GM23338 (cell line): ENCODE results near the gene CCDC124. TPM values are rescaled to one million over a fixed set of nuclear protein-coding genes. Genes with fewer than 3 reads are reported as not detected.

Experiments used
- ATAC-seq: fragments of 200-7000 bp; cut with Tn5 transposase; 3 replicates; pipeline ENCODE4 v1.9.1; 2020
- DNase-seq: peaks from one replicate; pipeline ENCODE4 v3.0.0-alpha.2; 2015; ENCODE audit warnings: low spot score
- H2AFZ ChIP-seq: fragments of 200-600 bp; sonication (generic); 2 replicates; pipeline ENCODE4 v1.8.0; 2016; ENCODE audit warnings: antibody characterized with exemption, mild to moderate bottlenecking, moderate library complexity
- H3F3A ChIP-seq: fragments of 200-600 bp; sonication (generic); replicated peaks from 2 replicates; pipeline ENCODE4 v1.8.0; 2017; ENCODE audit warnings: antibody characterized with exemption, mixed run types, low read depth
- H3K27ac ChIP-seq: fragments of 200-600 bp; sonication (generic); 2 replicates; pipeline ENCODE4 v1.6.1; 2016; ENCODE audit warnings: low read depth
- H3K27me3 ChIP-seq: fragments of 200-600 bp; sonication (generic); 2 replicates; pipeline ENCODE4 v1.8.0; 2016; ENCODE audit warnings: mild to moderate bottlenecking, mixed run types, moderate library complexity; ENCODE audit not compliant: insufficient read depth
- H3K36me3 ChIP-seq: fragments of 200-600 bp; sonication (generic); 2 replicates; pipeline ENCODE4 v1.8.0; 2016; ENCODE audit warnings: mild to moderate bottlenecking; ENCODE audit not compliant: insufficient read depth
- H3K4me1 ChIP-seq: fragments of 200-600 bp; sonication (generic); 2 replicates; pipeline ENCODE4 v1.8.0; 2016; ENCODE audit warnings: mild to moderate bottlenecking, moderate library complexity; ENCODE audit not compliant: insufficient read depth
- H3K4me2 ChIP-seq: fragments of 200-600 bp; sonication (generic); 2 replicates; pipeline ENCODE4 v1.7.1; 2017; ENCODE audit warnings: mixed run types
- H3K4me3 ChIP-seq: fragments of 200-600 bp; sonication (generic); 2 replicates; pipeline ENCODE4 v1.6.1; 2016; ENCODE audit warnings: mixed run types
- H3K79me2 ChIP-seq: fragments of 200-600 bp; sonication (generic); replicated peaks from 2 replicates; pipeline ENCODE4 v1.8.0; 2017; ENCODE audit warnings: mild to moderate bottlenecking; ENCODE audit not compliant: insufficient read depth
- H3K9me2 ChIP-seq: fragments of 200-600 bp; sonication (generic); 2 replicates; pipeline ENCODE4 v1.8.0; 2017; ENCODE audit not compliant: insufficient read depth
- H4K20me1 ChIP-seq: fragments of 200-600 bp; sonication (generic); replicated peaks from 2 replicates; pipeline ENCODE4 v1.8.0; 2017; ENCODE audit warnings: mild to moderate bottlenecking; ENCODE audit not compliant: insufficient read depth
- H3K27ac Mint-ChIP-seq: 2 replicates; pipeline ENCODE4 v1.8.0; 2020; ENCODE audit warnings: inconsistent platforms, mild to moderate bottlenecking, moderate library complexity, mixed read lengths
- H3K27me3 Mint-ChIP-seq: 3 replicates; pipeline ENCODE4 v1.8.0; 2022; ENCODE audit warnings: low read depth, mild to moderate bottlenecking, moderate library complexity, mixed read lengths, inconsistent platforms; ENCODE audit not compliant: insufficient read depth, poor library complexity
- H3K36me3 Mint-ChIP-seq: 3 replicates; pipeline ENCODE4 v1.8.0; 2021; ENCODE audit warnings: low read depth, mild to moderate bottlenecking, inconsistent platforms, moderate library complexity, mixed read lengths
- H3K4me1 Mint-ChIP-seq: 3 replicates; pipeline ENCODE4 v1.8.0; 2020; ENCODE audit warnings: mild to moderate bottlenecking, inconsistent platforms, mixed read lengths
- H3K4me3 Mint-ChIP-seq: 3 replicates; pipeline ENCODE4 v1.8.0; 2021; ENCODE audit warnings: moderate library complexity, mild to moderate bottlenecking, inconsistent platforms, mixed read lengths
- H3K9me3 Mint-ChIP-seq: 3 replicates; pipeline ENCODE4 v1.8.0; 2020; ENCODE audit warnings: moderate library complexity, mild to moderate bottlenecking, inconsistent platforms, mixed read lengths
- CREB1 ChIP-seq: fragments of 250-450 bp; sonication (Bioruptor Pico); IDR thresholded peaks from 2 replicates; pipeline ENCODE4 v1.5.0; 2020; ENCODE audit warnings: low read depth, mild to moderate bottlenecking, moderate library complexity
- EZH2 ChIP-seq: fragments of 200-600 bp; sonication (generic); IDR thresholded peaks from one replicate; pipeline ENCODE4 v1.8.0; 2017; ENCODE audit warnings: antibody characterized with exemption, mild to moderate bottlenecking, low read depth; ENCODE audit not compliant: unreplicated experiment
- EZH2phosphoT487 ChIP-seq: fragments of 200-600 bp; sonication (generic); IDR thresholded peaks from one replicate; pipeline ENCODE4 v1.8.1; 2018; ENCODE audit warnings: antibody characterized with exemption; ENCODE audit not compliant: unreplicated experiment
- JUNB ChIP-seq: IDR thresholded peaks from one replicate; pipeline ENCODE4 v1.6.1; 2016; ENCODE audit warnings: antibody characterized with exemption; ENCODE audit not compliant: unreplicated experiment
- NANOG ChIP-seq: IDR thresholded peaks from 2 replicates; pipeline ENCODE4 v1.6.1; 2016; ENCODE audit warnings: antibody characterized with exemption, borderline replicate concordance
- POLR2AphosphoS5 ChIP-seq: IDR thresholded peaks from 2 replicates; pipeline ENCODE4 v1.6.1; 2016; ENCODE audit warnings: antibody characterized with exemption, low read depth
- STAT1 ChIP-seq: IDR thresholded peaks from one replicate; pipeline ENCODE4 v1.6.1; 2016; ENCODE audit warnings: antibody characterized with exemption; ENCODE audit not compliant: unreplicated experiment
- ZNF114 ChIP-seq: fragments of 250-450 bp; sonication (Bioruptor Pico); IDR thresholded peaks from 2 replicates; pipeline ENCODE4 v1.5.0; 2020; ENCODE audit warnings: mild to moderate bottlenecking, moderate library complexity
- ZNF331 ChIP-seq: fragments of 250-450 bp; sonication (Bioruptor Pico); IDR thresholded peaks from 2 replicates; pipeline ENCODE4 v1.5.0; 2020; ENCODE audit warnings: low read depth, mild to moderate bottlenecking, moderate library complexity
- polyA plus RNA-seq: library from polyadenylated mRNA; unstranded; fragments of >200 nt; fragmentation: Nextera tagmentation; extraction: Ambion mirVana; gene quantifications from 2 replicates; pipeline ENCODE4 v1.2.1, GENCODE V29; 2016
- total RNA-seq: library from RNA; depleted of rRNA; stranded (reverse); fragments of >200 nt; shearing (Covaris generic); gene quantifications from 2 replicates; pipeline ENCODE4 v1.2.3, GENCODE V29; 2014
- TF ChIP-seq, protein P1 (sequence below): IDR thresholded peaks from one replicate; pipeline ENCODE4 v1.6.1; 2018; ENCODE audit warnings: antibody characterized with exemption; ENCODE audit not compliant: unreplicated experiment
- TF ChIP-seq, protein P2 (sequence below): fragments of 250-450 bp; sonication (Bioruptor Pico); IDR thresholded peaks from 2 replicates; pipeline ENCODE4 v1.5.0; 2020; ENCODE audit warnings: mild to moderate bottlenecking, moderate library complexity
- TF ChIP-seq, protein P3 (sequence below): IDR thresholded peaks from 2 replicates; pipeline ENCODE4 v1.6.1; 2016; ENCODE audit warnings: antibody characterized with exemption
- TF ChIP-seq, protein P4 (sequence below), 2 experiments: fragments of 200-600 bp in 1 of 2; sonication (generic) in 1 of 2; conservative IDR thresholded peaks; 2 replicates each; pipeline versions ENCODE4 v1.5.1 to v1.6.1; 2016 to 2017; ENCODE audit warnings: antibody characterized with exemption in 2 of 2, low read depth in 2 of 2, mild to moderate bottlenecking in 2 of 2, moderate library complexity in 1 of 2

The CCDC124 gene
- total and polyA plus RNA-seq, 2 experiments from 2014 or later: 56.0 to 182 TPM

DNA sequence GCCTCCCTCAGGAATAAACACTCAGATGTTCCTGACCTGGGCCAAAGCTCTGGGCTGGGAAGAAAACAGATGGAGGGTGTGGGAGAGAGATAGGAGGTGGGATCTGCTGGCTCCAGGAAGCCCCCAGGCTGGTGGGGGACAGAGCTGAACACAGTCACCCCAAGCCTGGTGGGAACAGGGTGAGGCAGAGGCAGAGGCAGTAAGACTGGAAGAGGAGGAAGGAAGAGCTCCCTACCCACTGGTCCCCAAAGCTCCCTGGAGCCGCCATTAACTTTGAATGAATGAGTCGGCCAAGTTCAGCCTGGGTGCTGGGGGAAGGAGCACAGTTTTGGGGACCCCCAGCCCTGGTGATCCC is 33.3 kb downstream of the CCDC124 start:
- no peak overlapping the region for H3K27ac ChIP-seq
- no peaks in the 10 kb centered on the region; the same call in 1 of the 2 replicates for H4K20me1 ChIP-seq
- H3K4me3 ChIP-seq: peak overlapping the region; percentile 54; the same call in 1 of the 2 replicates
- TF ChIP-seq, protein P1, sequence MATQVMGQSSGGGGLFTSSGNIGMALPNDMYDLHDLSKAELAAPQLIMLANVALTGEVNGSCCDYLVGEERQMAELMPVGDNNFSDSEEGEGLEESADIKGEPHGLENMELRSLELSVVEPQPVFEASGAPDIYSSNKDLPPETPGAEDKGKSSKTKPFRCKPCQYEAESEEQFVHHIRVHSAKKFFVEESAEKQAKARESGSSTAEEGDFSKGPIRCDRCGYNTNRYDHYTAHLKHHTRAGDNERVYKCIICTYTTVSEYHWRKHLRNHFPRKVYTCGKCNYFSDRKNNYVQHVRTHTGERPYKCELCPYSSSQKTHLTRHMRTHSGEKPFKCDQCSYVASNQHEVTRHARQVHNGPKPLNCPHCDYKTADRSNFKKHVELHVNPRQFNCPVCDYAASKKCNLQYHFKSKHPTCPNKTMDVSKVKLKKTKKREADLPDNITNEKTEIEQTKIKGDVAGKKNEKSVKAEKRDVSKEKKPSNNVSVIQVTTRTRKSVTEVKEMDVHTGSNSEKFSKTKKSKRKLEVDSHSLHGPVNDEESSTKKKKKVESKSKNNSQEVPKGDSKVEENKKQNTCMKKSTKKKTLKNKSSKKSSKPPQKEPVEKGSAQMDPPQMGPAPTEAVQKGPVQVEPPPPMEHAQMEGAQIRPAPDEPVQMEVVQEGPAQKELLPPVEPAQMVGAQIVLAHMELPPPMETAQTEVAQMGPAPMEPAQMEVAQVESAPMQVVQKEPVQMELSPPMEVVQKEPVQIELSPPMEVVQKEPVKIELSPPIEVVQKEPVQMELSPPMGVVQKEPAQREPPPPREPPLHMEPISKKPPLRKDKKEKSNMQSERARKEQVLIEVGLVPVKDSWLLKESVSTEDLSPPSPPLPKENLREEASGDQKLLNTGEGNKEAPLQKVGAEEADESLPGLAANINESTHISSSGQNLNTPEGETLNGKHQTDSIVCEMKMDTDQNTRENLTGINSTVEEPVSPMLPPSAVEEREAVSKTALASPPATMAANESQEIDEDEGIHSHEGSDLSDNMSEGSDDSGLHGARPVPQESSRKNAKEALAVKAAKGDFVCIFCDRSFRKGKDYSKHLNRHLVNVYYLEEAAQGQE: no peak
- TF ChIP-seq CREB1 (CRISPR knock-in tag): no peak
- TF ChIP-seq, protein P2, sequence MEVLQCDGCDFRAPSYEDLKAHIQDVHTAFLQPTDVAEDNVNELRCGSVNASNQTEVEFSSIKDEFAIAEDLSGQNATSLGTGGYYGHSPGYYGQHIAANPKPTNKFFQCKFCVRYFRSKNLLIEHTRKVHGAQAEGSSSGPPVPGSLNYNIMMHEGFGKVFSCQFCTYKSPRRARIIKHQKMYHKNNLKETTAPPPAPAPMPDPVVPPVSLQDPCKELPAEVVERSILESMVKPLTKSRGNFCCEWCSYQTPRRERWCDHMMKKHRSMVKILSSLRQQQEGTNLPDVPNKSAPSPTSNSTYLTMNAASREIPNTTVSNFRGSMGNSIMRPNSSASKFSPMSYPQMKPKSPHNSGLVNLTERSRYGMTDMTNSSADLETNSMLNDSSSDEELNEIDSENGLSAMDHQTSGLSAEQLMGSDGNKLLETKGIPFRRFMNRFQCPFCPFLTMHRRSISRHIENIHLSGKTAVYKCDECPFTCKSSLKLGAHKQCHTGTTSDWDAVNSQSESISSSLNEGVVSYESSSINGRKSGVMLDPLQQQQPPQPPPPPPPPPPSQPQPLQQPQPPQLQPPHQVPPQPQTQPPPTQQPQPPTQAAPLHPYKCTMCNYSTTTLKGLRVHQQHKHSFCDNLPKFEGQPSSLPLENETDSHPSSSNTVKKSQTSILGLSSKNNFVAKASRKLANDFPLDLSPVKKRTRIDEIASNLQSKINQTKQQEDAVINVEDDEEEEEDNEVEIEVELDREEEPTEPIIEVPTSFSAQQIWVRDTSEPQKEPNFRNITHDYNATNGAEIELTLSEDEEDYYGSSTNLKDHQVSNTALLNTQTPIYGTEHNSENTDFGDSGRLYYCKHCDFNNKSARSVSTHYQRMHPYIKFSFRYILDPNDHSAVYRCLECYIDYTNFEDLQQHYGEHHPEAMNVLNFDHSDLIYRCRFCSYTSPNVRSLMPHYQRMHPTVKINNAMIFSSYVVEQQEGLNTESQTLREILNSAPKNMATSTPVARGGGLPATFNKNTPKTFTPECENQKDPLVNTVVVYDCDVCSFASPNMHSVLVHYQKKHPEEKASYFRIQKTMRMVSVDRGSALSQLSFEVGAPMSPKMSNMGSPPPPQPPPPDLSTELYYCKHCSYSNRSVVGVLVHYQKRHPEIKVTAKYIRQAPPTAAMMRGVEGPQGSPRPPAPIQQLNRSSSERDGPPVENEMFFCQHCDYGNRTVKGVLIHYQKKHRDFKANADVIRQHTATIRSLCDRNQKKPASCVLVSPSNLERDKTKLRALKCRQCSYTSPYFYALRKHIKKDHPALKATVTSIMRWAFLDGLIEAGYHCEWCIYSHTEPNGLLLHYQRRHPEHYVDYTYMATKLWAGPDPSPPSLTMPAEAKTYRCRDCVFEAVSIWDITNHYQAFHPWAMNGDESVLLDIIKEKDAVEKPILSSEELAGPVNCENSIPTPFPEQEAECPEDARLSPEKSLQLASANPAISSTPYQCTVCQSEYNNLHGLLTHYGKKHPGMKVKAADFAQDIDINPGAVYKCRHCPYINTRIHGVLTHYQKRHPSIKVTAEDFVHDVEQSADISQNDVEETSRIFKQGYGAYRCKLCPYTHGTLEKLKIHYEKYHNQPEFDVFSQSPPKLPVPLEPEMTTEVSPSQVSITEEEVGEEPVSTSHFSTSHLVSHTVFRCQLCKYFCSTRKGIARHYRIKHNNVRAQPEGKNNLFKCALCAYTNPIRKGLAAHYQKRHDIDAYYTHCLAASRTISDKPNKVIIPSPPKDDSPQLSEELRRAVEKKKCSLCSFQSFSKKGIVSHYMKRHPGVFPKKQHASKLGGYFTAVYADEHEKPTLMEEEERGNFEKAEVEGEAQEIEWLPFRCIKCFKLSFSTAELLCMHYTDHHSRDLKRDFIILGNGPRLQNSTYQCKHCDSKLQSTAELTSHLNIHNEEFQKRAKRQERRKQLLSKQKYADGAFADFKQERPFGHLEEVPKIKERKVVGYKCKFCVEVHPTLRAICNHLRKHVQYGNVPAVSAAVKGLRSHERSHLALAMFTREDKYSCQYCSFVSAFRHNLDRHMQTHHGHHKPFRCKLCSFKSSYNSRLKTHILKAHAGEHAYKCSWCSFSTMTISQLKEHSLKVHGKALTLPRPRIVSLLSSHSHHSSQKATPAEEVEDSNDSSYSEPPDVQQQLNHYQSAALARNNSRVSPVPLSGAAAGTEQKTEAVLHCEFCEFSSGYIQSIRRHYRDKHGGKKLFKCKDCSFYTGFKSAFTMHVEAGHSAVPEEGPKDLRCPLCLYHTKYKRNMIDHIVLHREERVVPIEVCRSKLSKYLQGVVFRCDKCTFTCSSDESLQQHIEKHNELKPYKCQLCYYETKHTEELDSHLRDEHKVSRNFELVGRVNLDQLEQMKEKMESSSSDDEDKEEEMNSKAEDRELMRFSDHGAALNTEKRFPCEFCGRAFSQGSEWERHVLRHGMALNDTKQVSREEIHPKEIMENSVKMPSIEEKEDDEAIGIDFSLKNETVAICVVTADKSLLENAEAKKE (CRISPR knock-in tag): no peak
- TF ChIP-seq ZNF331 (CRISPR knock-in tag): no peak
- no peak for TF ChIP-seq EZH2
- no peak for TF ChIP-seq JUNB
- TF ChIP-seq, protein P3, sequence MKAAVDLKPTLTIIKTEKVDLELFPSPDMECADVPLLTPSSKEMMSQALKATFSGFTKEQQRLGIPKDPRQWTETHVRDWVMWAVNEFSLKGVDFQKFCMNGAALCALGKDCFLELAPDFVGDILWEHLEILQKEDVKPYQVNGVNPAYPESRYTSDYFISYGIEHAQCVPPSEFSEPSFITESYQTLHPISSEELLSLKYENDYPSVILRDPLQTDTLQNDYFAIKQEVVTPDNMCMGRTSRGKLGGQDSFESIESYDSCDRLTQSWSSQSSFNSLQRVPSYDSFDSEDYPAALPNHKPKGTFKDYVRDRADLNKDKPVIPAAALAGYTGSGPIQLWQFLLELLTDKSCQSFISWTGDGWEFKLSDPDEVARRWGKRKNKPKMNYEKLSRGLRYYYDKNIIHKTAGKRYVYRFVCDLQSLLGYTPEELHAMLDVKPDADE: no peak
- TF ChIP-seq NANOG: no peak
- TF ChIP-seq EZH2phosphoT487: no peak
- no peak for TF ChIP-seq STAT1
- no peak for TF ChIP-seq POLR2AphosphoS5
- TF ChIP-seq ZNF114: no peak
- TF ChIP-seq, protein P4, sequence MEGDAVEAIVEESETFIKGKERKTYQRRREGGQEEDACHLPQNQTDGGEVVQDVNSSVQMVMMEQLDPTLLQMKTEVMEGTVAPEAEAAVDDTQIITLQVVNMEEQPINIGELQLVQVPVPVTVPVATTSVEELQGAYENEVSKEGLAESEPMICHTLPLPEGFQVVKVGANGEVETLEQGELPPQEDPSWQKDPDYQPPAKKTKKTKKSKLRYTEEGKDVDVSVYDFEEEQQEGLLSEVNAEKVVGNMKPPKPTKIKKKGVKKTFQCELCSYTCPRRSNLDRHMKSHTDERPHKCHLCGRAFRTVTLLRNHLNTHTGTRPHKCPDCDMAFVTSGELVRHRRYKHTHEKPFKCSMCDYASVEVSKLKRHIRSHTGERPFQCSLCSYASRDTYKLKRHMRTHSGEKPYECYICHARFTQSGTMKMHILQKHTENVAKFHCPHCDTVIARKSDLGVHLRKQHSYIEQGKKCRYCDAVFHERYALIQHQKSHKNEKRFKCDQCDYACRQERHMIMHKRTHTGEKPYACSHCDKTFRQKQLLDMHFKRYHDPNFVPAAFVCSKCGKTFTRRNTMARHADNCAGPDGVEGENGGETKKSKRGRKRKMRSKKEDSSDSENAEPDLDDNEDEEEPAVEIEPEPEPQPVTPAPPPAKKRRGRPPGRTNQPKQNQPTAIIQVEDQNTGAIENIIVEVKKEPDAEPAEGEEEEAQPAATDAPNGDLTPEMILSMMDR (conservative IDR thresholded peaks at IDR 0.05; ENCODE audit: low read depth in 2 of 2): no peak
- peaks cover 21% of the 10 kb centered on the region for H3K27me3 Mint-ChIP-seq
- H3K27ac Mint-ChIP-seq: no peak overlapping the region
- DNase-seq (no peak), ATAC-seq (no peak)
- H3K79me2 ChIP-seq: no peaks in the 10 kb centered on the region
- no peaks in the 10 kb centered on the region for H3K9me2 ChIP-seq
- peaks cover 5% of the 10 kb centered on the region; the same call in 1 of the 2 replicates for H3F3A ChIP-seq
- H2AFZ ChIP-seq: 0 out of 2 replicates have a peak overlapping the region, but pooled peaks have one; percentile 87
- no peaks in the 10 kb centered on the region for H3K36me3 ChIP-seq
- peaks cover 17% of the 10 kb centered on the region for H3K4me1 Mint-ChIP-seq
- H3K27me3 ChIP-seq: peaks cover 13% of the 10 kb centered on the region; the same call in 1 of the 2 replicates
- peak overlapping the region; percentile 68 for H3K4me3 Mint-ChIP-seq
- H3K4me2 ChIP-seq: peak overlapping the region; percentile 83; the same call in 1 of the 2 replicates
- no peaks in the 10 kb centered on the region; the same call in 2 of the 3 replicates for H3K9me3 Mint-ChIP-seq
- H3K4me1 ChIP-seq: peaks cover 11% of the 10 kb centered on the region; the same call in 1 of the 2 replicates
- no peaks in the 10 kb centered on the region for H3K36me3 Mint-ChIP-seq
